ENCODE results near the gene EDRF1. TPM values are rescaled to one million over a fixed set of nuclear protein-coding genes. Genes with fewer than 3 reads are reported as not detected.

The EDRF1 gene
- total and polyA plus RNA-seq, 2 of the 13 experiments (the other 11 are each of a cell fraction or from before 2014, with no cell fraction given): 16.9 to 26.7 TPM

DNA sequence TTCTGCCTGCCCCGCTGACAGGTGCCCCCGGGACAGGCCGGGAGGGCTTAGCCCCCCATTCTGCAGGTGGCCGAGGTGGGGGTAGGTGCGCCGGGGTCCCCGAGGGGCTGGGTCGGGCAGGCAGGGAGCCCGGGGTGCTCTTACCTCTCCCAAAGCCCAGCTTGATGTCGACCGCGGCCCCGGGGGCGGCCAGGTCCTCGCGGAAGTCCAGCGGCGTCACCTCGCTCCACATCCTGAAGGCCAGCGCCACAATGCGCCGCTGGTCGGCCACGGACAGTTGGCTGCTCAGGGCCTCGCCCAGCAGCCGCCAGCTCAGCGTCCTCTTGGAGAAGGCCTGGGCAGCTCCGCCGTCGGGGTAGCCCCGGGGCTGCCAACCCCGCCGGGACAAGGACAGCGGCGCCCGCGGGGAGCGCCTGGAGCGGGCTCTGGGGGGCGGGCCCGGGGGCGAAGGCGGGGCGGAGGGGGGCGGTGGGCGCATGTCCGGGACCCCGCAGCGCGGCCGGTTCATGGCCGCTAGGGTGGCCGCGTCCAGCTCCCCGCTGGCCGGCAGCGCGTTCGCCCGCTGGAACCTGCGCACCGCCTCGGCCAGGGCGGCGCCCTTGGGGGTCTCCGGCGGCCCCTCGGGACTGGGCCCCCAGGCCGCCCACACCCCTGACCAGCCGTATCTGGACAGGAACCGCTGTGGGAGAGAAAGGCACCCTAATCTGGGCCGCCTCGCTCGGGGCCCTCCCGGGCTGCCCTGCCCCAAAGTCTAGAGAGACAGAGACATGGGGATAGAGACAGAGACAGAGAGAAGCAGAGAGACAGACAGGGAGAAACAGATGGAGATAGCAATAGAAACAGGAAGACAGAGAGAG, 54.4 kb downstream of the EDRF1 start:
- Histone ChIP-seq H3K4me2 (ENCODE audit: low read depth, low read length) (no peak overlapping the region), H3K4me3 (replicated peaks in 1 of 3; ENCODE audit: insufficient read depth in 1 of 3, low read depth in 2 of 3, low read length in 3 of 3) (no peak overlapping the region), H3K9ac (ENCODE audit: insufficient read depth, low read depth, low read length) (no peak overlapping the region), H3K79me2 (ENCODE audit: insufficient read depth, low read length) (no peaks in the 10 kb centered on the region), H3K27ac (ENCODE audit: extremely low read length, insufficient read depth, low read length) (no peak overlapping the region), H3K9me3 (ENCODE audit: low read length) (no peaks in the 10 kb centered on the region), H3K36me3 (replicated peaks in 1 of 2; ENCODE audit: control insufficient read depth in 1 of 2, insufficient read depth in 2 of 2, low read length in 2 of 2) (no peaks in the 10 kb centered on the region), H3K27me3 (ENCODE audit: control insufficient read depth in 1 of 2, insufficient read depth in 2 of 2, low read length in 2 of 2) (no peaks in the 10 kb centered on the region; a peak in 3 of 5 replicates), H2AFZ (ENCODE audit: low read length) (no peak overlapping the region), H3K4me1 (ENCODE audit: insufficient read depth, low read length) (peaks cover 22% of the 10 kb centered on the region), H4K20me1 (ENCODE audit: insufficient read depth, low read length) (no peaks in the 10 kb centered on the region)
- DNase-seq (ENCODE audit: low spot score) (no peak), FAIRE-seq (no peak), ATAC-seq (no peak)
- ChIA-PET CTCF (ENCODE audit: low intra/inter-chr PET ratio, low total read pairs) (no interaction called here), POLR2A (no interaction called here)
- intact Hi-C loops (cut with micrococcal nuclease; ENCODE audit: unreplicated experiment): loop anchor here (10.0 kb wide), 1 partner anchor 51 kb away; the partner anchor contains the start of genes BCCIP and UROS
- in situ Hi-C loops (cut with HindIII; ENCODE audit: extremely low pct_ligation_motif_present, low pct_unique_long_range_greater_than_20kb): no loop called here
- 87% methylated on average over 17 of the region's 75 CpGs for WGBS (ENCODE audit: low lambda C conversion rate)
- BruUV-seq (replicated peaks): no TSS peak
- no peak for TF ChIP-seq ZNF746 (CRISPR knock-in tag; IDR thresholded peaks at IDR 0.05)
- no peak for TF ChIP-seq REPIN1 (CRISPR knock-in tag; IDR thresholded peaks at IDR 0.05; ENCODE audit: borderline replicate concordance, low read depth)
- TF ChIP-seq NFE2L1 (CRISPR knock-in tag; IDR thresholded peaks at IDR 0.05; ENCODE audit: borderline replicate concordance): no peak
- TF ChIP-seq, protein P1, sequence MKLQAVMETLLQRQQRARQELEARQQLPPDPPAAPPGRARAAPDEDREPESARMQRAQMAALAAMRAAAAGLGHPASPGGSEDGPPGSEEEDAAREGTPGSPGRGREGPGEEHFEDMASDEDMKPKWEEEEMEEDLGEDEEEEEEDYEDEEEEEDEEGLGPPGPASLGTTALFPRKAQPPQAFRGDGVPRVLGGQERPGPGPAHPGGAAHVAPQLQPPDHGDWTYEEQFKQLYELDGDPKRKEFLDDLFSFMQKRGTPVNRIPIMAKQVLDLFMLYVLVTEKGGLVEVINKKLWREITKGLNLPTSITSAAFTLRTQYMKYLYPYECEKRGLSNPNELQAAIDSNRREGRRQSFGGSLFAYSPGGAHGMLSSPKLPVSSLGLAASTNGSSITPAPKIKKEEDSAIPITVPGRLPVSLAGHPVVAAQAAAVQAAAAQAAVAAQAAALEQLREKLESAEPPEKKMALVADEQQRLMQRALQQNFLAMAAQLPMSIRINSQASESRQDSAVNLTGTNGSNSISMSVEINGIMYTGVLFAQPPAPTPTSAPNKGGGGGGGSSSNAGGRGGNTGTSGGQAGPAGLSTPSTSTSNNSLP (IDR thresholded peaks at IDR 0.05; ENCODE audit: low read depth, low read length): no peak
- TF ChIP-seq LCORL (IDR thresholded peaks at IDR 0.05): no peak
- no peak for TF ChIP-seq LCORL (CRISPR knock-in tag; IDR thresholded peaks at IDR 0.05)
- TF ChIP-seq SOX5 (CRISPR knock-in tag; IDR thresholded peaks at IDR 0.05; ENCODE audit: borderline replicate concordance): no peak
- TF ChIP-seq ZNF761 (CRISPR knock-in tag; conservative IDR thresholded peaks at IDR 0.05): no peak
- no peak for TF ChIP-seq FOXJ3 (CRISPR knock-in tag; IDR thresholded peaks at IDR 0.05; ENCODE audit: borderline replicate concordance)
- TF ChIP-seq EEA1 (CRISPR knock-in tag; IDR thresholded peaks at IDR 0.05; ENCODE audit: borderline replicate concordance): no peak
- TF ChIP-seq, protein P2, sequence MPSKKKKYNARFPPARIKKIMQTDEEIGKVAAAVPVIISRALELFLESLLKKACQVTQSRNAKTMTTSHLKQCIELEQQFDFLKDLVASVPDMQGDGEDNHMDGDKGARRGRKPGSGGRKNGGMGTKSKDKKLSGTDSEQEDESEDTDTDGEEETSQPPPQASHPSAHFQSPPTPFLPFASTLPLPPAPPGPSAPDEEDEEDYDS (CRISPR knock-in tag; IDR thresholded peaks at IDR 0.05): no peak
- TF ChIP-seq TBX3 (IDR thresholded peaks at IDR 0.05; ENCODE audit: borderline replicate concordance): no peak
- no peak for TF ChIP-seq GZF1 (CRISPR knock-in tag; IDR thresholded peaks at IDR 0.05)

All from HepG2 (cell line).